Measurements from ENCODE around the gene IP6K3.

The IP6K3 gene

GRCh38 chr6:33738879-33739278, 7.8 kb downstream of the IP6K3 start:
- DNase-seq: no peak

- no peak for DNase-seq
Observed at GRCh38 chr6:33738153-33738552, 8.6 kb downstream of the IP6K3 start.

DNA sequence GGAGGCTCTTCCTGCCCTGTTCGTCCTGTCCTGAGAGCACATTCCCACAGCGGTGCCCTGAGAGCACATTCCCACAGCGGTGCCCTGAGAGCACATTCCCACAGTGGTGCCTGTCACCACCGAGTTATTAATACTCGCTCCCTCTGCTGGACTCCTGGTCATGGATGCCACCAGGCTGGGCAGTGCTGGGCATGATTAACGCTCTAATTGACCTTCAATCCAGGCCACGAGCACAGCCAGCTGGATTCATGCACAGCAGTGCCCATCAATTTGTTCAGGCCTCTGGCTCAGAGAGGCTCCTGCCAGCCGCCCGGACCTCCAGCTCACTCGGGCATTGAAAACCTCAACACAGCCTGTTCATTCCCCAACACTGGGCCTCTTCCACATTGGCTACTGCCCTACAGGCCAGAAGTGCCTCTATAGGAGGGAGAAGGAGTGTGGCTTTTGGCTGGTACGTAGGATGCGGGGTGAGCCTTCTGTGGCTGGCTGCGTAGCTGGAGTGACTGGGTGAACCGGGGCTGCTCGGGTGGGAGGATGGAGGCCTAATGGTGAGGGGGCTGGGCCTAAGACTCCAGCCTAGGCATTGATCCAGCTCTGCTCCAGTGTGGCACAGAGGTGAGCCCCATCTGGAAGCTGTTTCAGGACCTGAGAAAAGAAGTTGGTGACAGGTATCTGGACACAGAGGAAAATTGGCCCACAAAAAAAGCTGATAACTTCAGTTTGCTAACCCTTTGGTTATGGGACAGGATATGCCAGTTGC, 9.3 kb downstream of the IP6K3 start:
- no peak for DNase-seq

GRCh38 chr6:33735216-33735615, 11.5 kb downstream of the IP6K3 start:
- DNase-seq: no peak

DNA sequence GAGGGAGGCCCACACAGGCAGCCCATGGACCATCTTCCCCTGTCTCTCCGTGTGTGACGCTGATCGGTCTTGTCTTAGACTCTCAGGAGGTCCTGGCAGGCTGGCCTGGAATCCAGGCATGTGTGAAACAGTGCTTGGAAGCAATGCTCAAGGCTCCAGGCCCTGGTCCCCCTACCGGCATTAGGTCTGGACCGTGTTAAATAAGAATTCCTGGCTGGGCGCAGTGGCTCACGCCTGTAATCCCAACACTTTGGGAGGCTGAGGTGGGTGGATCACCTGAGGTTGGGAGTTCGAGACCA, 13.0 kb downstream of the IP6K3 start:
- no peak for DNase-seq

- no peak for DNase-seq
Observed at GRCh38 chr6:33732817-33733708, 13.6 kb downstream of the IP6K3 start.

DNA sequence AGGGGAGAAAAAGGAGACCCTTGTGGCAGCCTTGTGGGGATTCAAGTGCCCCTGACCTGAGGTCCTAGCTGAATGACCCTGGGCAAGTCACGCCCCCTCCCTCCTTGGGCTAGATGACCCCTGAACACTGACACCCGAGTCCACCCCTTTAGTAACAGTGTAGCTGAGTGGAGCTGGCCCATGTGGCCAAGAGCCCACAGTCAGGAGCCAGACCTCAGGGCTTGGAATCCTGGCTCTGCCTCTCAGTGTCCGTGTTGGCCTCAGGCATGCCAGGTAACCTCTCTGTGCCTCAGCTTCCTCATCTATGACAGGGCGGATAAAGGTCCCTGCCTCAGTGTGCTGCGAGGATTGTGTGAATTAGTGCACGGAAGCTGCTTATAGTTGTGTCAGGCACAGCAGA, 14.3 kb downstream of the IP6K3 start:
- no peak for DNase-seq

- no peak for DNase-seq
Observed at GRCh38 chr6:33731751-33732282, 14.9 kb downstream of the IP6K3 start.

- no peak for DNase-seq
Observed at GRCh38 chr6:33731035-33731434, 15.7 kb downstream of the IP6K3 start.

GRCh38 chr6:33730611-33731010, 16.1 kb downstream of the IP6K3 start:
- no peak for DNase-seq

- no peak for DNase-seq
Observed at GRCh38 chr6:33729059-33729458, 17.6 kb downstream of the IP6K3 start.

DNA sequence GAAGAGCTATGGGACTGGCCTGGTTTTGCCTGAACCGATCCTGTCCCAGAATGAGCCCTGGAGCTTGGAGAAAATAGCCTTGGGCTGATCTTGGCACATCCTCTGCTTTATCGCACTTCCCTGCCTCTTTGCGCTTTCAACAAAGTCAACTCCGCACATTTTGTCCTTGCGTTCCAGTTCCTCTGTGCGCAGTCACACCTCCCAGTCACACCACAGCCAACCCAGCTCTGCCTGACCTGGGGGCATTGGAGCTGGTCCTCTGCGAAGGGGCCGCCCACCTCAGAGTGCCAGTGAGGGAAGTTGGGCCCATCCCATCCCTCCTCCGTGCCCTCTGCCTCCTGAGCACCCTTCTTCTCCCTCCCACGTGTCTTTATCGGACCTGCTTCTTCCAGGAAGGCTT, 18.3 kb downstream of the IP6K3 start:
- DNase-seq: no peak

DNA sequence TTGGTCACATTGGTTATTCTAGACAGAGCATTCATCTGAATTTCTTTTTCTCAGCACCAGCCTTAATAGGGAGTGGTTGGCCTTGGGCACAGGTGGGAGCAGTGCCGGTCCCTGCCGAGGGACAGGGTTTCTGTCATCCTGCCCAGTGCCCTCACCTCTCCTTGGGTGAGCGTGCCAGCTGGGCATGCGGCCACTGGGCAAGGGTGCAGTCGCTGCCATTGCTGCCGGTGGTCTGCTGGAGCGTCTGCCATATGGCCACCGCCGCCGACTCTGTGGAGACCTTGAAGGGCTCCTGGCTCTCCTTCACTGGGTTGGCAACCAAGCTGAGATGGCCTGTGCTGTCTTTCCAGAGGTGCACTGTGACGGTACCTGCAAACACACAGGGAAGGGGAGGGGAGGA, 18.8 kb downstream of the IP6K3 start:
- no peak for DNase-seq

DNA sequence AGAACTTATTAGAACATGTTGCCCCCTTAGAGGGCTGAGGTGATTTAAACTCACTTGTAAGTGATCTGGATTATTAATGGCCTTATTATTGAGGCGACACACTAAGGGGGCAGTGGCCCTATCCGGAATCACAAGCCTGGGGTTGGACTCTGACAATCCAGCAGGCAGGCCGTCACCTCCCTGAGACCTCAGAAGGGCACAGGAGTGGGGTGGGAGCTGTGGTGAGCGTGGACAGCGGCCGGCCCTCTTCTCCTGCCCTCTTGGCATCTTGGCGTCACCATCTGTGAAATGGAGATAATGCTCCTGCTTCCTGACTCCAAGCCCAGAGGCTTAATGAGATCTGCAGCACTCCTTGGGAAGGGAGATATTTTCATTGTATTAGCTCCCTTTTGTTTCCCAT, 19.6 kb downstream of the IP6K3 start:
- no peak for DNase-seq

GRCh38 chr6:33726696-33727095, 20.0 kb downstream of the IP6K3 start:
- DNase-seq: no peak

DNA sequence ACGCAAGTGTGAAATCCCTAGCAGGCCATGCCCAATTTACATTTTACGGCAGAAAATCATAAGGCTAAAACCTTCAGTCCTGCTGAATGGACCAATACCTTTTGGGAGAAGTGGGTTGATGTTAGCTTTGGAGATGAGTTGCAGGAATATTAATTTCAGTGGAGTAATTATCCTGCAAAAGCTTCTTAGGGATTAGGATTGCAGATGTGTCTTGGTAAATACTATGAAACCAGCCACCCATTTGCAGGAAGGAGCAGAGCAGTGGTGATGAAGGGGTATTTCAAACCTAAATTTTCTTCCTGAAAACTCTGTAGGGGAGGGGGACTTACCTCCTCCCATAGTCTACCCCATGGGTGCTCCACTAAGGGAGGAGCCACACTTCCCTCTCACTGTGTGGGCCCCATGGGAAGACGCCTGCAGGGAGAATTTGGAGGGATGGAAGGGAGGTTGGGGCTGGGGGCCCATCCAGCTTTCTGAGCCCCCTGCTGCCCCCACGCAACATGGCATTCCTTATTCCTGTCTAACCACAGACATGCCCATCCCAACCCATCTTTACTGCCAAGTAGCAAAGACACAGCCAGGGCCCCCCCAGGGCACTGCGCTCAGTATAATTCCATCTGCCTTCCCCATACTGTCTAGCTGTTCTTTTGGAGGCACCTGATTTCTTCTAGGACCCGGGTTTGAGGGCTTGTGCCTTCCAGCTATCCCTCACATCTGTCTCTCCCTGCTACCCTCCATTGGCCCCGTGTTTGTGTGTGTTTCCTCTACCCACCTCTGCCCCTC, 20.6 kb downstream of the IP6K3 start:
- DNase-seq: no peak

DNA sequence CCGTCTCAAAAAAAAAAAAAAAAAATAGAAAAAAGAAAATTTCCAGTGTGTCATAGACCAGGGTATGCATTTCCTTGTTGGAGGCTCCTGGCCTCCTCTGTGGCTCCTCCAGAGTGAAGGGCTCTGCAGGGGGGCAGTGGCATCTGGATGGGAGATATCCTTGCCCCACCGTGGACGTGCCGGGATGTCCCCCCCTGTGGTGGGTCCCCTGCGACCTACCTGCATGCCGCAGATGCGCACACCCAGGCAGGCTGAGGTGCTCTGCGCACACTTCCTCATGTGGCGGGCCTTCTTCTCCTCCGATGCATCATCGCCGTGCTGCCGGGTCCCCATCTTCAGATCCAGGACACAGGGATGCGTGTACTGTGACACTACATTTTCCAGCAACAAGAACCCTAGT, 21.5 kb downstream of the IP6K3 start:
- no peak for DNase-seq

DNA sequence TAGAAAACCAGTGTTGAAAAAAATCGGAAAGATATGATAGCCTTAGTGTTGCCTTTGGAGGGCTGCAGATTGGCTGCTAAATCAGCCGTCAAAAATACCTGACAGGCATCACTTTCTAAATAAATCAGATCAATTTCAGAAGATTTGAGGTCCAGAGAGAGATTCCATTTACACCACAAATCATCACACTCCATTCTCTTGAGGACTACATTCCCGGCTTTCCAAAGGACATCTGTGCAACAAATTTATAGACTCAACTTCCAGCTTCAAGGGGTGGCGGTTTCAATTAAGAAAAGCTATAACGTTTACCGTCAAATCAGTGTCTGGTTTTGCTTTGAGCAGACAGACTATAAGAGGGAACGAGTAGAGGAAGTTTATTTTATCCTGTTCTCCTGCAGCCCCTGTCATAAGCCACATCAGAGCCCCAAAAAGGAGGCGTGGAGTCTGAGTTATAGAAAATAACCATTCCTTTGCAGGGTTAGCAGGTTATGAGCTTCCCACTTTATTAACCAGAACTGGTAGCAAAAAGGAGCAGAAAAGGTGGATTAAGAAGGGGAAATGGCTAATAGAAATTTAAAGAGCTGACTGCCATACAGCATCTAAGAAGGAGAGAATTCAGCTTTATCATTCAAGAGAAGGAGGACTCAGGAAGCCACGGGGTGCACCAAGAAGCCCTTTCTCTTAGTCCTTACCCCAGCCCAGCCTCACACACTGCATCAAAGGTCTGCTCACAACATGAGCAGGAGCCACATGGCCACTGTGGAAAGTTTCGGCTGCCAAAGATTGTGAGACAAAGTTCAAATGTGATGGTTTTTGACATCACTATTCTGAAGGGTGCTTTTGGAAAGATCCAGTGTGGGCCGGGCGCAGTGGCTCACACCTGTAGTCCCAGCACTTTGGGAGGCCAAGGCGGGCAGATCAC, 22.3 kb downstream of the IP6K3 start:
- DNase-seq: no peak

DNA sequence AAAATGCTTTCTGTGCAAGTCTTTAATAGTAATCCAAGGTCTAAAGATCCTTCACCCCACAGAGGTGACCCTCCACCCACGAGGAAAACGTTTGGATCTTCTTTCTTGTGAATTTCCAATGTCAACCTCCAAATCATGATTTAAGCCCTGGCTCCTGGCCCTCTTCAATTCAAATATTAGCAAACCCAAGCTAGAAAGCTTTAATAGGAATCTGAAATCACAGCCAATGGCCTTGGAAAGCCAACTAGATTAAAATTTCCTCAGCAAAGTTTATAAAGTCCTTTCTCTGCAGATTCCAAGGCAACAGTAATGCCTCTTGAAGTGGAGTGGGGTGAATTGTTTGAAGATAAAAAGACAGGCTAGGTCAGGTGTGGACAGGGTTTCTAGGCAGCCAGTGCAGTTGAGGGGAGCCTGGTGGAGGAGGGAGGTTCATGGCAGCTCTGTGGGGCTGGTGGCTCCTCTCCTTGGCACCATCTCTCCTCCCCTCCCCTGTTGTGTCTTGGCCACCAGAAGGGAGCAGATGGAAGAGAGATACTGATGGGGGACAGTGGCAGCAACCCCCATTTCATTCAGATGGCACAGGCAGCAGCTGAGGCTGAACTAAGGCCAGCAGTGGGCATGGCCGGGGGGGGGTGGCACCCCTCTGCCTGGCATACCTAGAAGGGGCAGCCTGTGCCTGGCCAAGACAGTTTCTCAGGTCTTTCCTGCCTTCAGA, 23.2 kb downstream of the IP6K3 start:
- no peak for DNase-seq

GRCh38 chr6:33722103-33722623, 24.5 kb downstream of the IP6K3 start:
- DNase-seq: no peak

- DNase-seq: no peak
Observed at GRCh38 chr6:33721508-33721907, 25.2 kb downstream of the IP6K3 start.

All from stimulated activated CD4-positive, alpha-beta T cell treated with anti-CD3 and anti-CD28 coated beads, Interleukin-4, amount 100 ng/mL, for 4 hours (primary cell).